Subcutaneous adipose tissue (tissue), 4 donors: ENCODE data around the gene SP4. TPM values are rescaled to one million over a fixed set of nuclear protein-coding genes. Genes with fewer than 3 reads are reported as not detected.

Source experiments
- CTCF ChIP-seq: fragments of 450-650 bp; IDR thresholded peaks from one replicate; pipeline ENCODE4 v1.5.1; 2016; ENCODE audit warnings: low read depth, mild to moderate bottlenecking, control low read depth, antibody characterized with exemption, moderate library complexity
- total RNA-seq, 4 donors: library from RNA; depleted of rRNA; stranded (reverse); fragments of >200 nt; gene quantifications; one replicate each; pipeline ENCODE4 v1.1.0, GENCODE V29; 2016

SP4 gene
- total RNA-seq, 4 donors from 2014 or later, result 7.3 to 14.6 (median 9.2) TPM

- TF ChIP-seq CTCF, result no peak
Observed at GRCh38 chr7:21427182-21427870, 557 bp upstream of the SP4 start.

- no peak for TF ChIP-seq CTCF
Observed at GRCh38 chr7:21428659-21428941, 717 bp downstream of the SP4 start.

- TF ChIP-seq CTCF, result no peak
Observed at GRCh38 chr7:21429021-21429420, 1.1 kb downstream of the SP4 start.

GRCh38 chr7:21429786-21430574, 2.1 kb downstream of the SP4 start:
- TF ChIP-seq CTCF, result no peak

GRCh38 chr7:21430575-21430954, 2.7 kb downstream of the SP4 start:
- no peak for TF ChIP-seq CTCF

- TF ChIP-seq CTCF, result no peak
Observed at GRCh38 chr7:21443149-21443841, 15.4 kb downstream of the SP4 start.

GRCh38 chr7:21448974-21449373, 21.1 kb downstream of the SP4 start:
- TF ChIP-seq CTCF, result no peak
